Stimulated activated CD4-positive, alpha-beta T cell treated with anti-CD3 and anti-CD28 coated beads, Interleukin-15, amount 100 ng/mL, for 24 hours (primary cell): ENCODE data around the gene TIMM23.
A peak's percentile ranks its signal among the peaks of the same experiment; 100 is the strongest.
"Not testable (repeated sequence)": the region's sequence is repeated elsewhere in the genome, so short reads cannot be mapped to it uniquely, and the experiment has no call there.

Source experiments
- DNase-seq: peaks from one replicate; pipeline ENCODE4 v3.0.0-alpha.2; 2020

Gene TIMM23

DNA sequence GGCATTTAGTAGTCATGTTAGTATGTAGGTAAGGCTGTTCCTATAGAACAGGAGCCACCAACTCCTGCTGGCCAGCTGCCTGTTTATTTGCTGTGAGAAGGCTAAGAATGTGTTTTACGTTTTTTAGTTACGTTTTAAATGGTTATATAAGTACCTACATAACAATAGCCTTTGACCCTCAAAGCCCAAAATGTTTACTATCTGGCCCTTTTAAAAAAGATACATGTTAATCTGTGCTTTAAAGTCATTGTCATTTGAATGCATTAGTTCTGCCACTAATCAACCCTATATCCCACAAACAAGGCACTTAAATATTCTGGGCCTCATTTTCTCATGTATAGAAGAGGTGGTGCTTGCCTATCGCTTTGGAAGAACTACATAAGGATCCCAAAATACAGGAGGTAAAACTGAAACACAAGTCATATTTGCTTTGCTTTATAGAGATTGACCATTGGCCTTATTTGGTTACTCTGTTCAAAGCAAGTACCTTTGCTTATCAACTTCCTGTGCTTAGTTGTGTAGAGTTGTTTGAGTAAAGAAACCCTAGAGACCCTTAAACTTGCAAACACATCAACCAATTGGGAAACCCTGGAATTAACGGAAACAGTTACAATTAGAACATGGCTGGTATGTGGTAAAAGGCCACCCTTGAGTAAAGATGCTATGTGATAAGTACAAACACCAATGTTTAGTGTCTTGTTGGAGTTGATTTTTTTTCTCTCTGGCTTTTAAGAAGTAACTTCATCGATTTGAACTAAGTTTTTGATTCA, 25.9 kb downstream of the TIMM23 start:
- DNase-seq: no peak

DNA sequence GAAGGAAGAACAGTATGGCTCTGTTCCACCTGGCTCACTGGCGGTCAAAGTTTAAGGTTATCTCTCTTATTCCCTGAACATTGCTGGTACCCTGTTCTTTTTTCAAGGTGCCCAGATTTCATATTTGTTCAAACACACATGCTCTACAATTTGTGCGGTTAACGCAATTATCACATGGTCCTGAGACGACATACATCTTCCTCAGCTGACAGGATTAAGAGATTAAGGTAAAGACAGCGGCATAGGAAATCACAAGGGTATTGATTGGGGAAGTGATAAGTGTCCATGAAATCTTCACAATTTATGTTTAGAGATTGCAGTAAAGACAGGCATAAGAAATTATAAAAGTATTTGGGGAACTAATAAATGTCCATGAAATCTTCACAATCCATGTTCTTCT, 27.7 kb downstream of the TIMM23 start:
- not testable (repeated sequence) for DNase-seq

DNA sequence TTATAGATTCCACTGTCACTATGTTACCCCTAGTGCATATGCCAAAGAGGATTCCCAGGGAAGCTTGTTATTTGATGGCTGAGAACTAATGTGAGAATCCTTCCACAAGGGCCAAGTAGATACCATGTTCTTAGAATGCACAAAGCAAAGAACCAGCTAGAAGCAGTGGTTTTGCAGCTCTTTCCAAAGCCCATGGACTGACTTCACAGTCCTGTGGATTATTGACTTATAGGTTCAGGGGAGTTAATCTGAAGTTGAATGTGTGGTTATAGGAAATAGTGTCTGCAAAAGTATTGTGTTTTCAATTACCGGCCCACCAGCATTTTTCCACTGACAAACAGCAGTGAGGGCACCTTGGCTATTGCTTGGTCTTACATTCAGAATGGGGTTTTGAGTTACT, 28.2 kb downstream of the TIMM23 start:
- DNase-seq: no peak

DNA sequence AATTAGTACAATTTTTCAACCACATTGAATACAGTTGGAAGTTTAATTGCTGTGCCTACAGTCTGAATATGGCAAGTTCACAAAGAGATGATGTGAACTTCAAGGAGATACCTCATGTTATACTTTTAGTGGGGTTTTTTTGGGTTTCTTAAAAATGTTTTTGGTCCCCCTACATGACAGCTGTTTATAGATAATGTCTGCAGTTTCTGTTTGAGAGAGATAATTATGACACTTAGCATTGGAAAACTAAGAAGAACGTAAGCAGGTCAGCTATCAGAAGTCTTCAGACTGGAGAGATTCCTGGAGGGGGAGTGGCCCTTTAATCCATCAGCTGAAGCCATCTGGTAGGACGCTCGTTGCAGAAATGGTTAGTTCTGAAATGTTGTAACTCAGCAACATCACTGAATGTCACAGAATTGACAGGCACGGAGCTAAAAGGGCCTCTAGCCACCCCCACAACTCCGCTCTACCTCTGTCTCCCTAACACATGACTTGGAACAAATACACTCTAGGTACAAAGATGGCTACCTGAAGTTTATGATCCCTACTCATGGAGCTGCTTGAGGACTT, 29.0 kb downstream of the TIMM23 start:
- DNase-seq: no peak

DNA sequence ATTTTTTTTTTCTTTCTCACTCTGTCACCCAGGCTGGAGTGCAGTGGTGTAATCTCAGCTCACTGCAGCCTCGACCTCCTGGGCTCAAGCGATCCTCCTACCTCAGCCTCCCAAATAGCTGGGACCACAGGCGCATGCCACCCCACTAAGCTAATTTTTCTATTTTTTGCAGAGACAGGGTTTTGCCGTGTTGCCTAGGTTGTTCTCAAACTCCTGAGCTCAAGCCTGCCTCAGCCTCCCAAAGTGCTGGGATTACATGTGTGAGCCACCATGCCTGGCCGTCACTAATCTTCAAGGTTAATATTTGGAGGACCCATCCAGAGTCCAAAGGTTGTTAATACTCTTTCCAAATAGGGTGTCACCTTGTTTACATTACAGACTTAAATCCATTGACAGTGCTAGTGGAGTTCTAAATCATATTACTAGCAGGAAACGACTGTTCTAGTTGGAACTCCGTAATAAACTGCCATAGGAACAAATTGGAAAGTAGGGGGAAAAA, 29.9 kb downstream of the TIMM23 start:
- DNase-seq: not testable (repeated sequence)

DNA sequence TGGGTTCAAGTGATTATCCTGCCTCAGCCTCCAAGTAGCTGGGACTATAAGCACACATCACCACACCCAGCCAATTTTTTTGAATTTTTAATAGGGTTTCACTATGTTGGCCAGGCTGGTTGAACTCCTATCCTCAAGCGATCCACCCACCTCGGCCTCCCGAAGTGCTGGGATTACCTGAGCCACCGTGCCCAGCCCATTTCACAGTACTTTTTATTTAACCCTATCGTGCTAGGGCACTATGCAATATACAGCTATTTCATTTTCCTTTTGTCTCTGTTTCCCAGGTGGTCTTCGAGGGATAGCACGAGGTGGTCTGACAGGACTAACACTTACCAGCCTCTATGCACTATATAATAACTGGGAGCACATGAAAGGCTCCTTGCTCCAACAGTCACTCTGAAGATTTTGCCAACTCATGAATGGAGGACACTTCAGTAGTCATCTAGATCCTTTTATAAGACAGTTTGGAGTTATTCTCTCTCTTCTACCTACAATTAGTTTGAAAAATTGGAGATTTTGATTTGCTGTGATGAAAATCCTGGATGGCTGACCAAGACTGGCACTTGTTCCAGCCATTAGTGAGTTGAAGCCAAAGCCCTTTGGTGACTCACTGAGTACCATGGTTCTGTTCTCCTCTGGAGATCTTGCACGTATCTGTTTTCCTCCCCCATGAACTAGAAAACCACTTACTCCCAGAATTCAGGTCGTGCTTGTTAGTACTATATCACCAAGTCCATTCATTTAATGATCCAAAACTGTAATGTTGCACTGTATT, 30.8 kb downstream of the TIMM23 start:
- DNase-seq: no peak

DNA sequence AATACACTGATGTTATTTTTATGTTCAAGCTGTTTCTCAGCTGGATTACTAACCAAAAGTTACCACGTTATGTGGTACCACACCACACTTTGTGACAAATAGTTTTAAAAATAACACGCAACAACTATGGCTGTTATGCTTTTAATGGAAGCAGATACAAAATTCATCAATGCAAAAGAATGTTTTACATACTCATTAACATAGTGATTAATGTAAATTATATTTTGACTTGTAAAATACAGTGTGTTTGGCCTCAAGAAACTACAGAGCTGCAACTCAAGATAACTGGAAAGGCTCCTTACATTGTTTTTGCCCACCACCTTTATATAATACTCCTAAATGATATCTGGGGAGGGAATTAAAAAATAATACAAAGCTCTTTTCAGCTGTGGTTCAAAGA, 32.7 kb downstream of the TIMM23 start:
- DNase-seq: no peak

DNA sequence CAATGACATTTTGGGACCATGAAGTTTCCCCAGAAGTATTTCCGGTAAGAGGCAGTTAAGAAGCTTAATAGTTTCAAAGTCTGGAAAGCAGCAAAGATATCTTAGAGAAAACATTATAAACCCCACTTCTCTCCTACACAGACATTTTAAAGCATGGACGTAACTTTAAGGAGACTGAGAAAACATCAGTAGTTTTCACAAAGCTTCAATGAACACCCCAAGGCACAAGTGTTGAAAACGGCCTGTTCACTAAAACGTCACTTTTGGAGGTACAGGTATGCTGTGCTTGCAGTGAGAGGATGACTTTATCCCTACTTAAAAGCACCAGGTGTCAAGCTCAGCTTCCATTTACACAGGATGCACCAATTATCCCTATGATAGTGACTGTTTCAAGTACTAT, 33.1 kb downstream of the TIMM23 start:
- DNase-seq: no peak

DNA sequence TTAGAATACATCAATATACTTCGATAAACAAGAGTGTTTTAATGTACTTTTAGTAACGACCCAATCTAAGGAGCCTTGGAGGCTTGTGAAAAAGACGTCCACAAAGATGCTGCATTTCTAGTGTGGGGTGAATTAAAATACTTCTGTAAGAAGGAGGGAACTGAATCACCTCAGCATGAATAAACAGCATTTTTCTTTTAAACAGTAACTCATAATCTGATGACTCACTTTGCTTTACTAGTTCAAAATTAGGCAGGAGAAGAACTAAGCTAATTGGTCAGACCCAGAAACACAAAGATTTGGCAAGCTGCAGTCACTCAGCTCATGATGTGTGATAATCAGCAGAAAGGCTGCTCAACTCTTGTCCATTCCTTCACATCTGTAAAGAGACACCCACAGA, 33.9 kb downstream of the TIMM23 start:
- no peak for DNase-seq

DNA sequence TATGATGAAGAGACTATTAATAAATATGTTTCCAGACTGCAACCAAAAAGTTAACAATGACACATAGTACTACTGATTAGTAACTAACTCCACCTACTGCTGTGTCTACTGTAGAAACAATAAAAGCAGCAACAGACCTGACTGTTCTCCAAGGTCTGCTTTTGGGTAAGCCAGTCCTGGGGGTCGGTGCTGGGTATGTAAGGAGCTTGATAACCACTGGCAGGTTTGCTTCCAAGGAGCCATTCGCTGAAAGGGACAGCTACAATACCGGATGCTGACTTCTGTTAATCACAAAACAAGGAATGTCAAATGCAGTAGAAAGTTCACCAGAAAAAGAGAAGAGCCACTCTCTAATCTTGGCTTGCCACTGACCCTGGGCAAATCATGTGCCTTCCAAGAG, 40.5 kb downstream of the TIMM23 start:
- no peak for DNase-seq

DNA sequence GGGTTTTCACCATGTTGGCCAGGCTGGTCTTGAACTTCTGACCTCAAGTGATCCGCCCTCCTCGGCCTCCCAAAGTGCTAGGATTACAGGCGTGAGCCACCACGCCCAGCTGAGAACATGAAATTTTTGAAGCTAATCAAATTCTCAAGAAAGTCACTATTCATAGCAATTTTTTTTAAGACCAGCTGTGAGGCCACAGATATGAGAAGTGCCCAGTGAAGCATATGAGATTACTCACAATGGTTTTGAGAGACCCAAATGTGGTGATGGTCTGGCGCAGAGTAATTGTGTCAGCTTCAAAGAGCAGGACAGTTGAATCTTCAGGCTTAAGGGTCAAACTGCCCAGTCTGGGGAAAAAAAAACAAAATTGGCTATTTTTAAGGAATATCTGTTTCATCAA, 41.9 kb downstream of the TIMM23 start:
- no peak for DNase-seq

DNA sequence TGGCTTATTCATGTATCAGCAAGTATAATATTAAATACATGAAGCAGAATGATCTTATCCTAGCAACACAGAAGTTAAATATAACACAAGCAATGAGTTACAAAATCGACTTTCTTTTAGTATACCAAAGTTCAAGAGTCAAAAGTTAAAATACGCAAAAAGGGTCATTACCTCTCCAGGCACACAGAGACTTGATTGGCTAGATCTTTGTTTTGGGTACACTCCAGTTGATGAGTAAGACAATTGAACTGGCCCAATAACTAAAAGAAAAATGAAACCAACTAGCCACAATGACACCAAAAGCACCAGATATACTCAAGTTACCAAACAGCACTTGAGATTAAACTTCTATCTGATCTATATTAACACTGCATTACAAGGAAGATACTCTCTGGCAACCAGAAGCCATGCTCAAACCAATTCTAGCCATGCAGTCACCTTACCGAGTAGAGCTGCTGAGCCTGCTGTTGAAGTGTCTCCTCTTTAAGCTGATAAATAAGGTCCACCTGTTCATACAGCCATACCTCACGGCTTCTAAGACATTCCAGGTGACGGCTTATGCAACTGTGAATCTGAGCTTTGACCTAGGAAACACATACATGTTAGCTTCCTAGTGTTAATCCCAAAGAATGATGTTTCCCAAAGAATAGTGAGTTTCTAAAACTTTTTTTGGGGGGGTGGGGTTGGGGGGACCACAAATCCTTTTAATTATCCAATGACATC, 42.6 kb downstream of the TIMM23 start:
- no peak for DNase-seq

DNA sequence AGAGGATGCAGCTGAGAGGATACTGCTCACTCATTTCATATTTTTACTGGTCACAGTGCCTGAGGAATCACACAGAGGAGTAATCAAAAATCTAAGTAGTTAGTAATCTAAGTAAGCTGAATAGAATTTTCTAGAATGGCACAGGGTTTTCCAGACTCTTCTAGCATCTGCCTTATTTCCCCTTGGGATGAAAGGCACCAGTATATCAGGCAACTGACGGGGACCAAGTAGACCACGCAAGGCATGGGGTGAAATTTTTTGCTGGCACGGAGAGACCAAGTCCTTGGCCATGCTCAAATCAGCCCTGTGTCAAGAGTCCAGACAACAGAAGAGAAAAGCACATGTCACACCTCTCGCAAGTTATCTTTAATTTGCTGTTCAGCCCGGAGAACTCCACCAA, 43.9 kb downstream of the TIMM23 start:
- DNase-seq: no peak

DNA sequence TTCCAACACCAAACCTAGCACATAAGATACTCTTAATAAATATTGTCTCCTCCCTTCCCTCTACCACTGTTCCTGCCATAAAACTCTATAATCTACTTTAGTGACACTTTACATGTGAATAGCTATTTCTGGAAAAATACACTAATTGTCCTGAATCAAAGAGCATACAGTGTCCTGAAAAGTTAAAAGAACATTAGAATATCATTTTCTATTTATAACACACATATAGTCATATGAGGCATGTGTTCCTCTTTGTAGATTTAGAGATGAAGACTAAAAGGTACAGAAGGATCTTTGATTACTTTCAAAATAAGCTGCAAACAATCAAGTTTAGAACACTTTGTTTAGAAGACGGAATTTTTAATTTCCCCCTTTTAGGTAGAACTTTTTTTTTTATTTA, 44.5 kb downstream of the TIMM23 start:
- no peak for DNase-seq

DNA sequence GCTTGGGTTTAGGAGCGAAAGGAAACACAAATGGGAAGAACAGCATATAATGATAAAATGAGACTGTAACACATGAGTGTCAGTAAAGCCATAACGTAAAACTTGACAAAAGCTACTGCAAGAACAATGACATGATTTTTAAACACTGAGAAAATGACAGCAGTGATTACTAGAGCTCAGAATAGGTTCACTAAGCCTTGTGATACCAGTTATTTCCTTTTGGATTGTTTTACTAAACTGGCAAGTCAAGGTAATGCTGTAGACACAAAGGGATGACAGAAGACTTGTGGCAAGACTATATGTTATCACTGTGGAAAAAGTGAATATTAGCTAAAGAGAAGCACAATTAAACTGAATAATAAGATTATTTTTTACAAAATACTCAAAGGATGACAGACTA, 45.4 kb downstream of the TIMM23 start:
- no peak for DNase-seq

DNA sequence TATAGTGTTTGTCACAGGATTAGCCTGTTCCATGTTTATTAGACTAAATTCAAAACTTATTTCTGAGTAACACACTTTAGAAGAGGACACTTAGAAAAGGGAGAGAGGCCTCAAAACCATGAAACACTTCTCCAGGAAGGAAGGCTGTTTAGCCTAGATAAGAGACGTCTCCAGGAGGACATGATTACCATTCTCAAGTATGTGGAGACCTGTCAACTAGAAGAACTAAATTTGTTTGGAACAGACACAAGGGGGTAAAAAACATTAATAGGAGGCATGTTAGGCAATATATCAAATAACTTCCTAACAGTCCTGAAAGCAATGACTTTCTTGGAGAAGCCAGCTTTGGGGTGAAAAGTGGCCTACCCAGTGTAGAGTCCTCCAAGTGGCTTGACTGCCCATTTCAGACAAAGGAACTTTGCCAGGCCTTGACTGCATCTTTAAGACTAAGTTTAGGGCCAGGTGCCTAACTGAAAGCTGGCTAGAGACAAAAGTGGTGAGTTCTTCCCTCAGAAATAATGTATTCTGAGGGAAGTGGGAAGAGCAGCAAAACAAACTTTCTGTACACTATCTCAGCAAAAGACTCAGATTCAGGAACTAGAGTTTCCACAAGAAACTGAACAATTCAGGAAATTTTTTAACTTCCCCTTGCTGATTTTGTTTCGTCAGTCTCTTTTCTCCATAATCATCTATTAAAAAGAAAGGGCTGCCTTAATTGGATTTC, 46.3 kb downstream of the TIMM23 start:
- DNase-seq: no peak

DNA sequence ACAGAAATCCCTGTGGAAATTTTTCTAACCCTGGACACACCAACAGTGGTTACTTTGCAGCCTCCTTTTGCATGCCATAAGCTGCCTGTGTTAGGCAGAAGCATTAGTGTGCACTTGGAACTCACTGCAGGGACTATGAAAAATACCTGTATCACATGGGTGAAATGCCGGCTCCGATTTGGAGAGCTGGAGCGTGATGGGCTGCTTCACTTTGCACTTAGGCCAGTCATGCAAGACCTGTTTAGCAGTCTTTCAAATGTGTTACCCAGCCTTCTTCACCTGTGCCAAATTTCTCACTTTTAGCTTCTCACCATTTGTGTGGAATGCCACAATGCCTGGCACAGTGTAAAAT, 46.9 kb downstream of the TIMM23 start:
- no peak for DNase-seq

DNA sequence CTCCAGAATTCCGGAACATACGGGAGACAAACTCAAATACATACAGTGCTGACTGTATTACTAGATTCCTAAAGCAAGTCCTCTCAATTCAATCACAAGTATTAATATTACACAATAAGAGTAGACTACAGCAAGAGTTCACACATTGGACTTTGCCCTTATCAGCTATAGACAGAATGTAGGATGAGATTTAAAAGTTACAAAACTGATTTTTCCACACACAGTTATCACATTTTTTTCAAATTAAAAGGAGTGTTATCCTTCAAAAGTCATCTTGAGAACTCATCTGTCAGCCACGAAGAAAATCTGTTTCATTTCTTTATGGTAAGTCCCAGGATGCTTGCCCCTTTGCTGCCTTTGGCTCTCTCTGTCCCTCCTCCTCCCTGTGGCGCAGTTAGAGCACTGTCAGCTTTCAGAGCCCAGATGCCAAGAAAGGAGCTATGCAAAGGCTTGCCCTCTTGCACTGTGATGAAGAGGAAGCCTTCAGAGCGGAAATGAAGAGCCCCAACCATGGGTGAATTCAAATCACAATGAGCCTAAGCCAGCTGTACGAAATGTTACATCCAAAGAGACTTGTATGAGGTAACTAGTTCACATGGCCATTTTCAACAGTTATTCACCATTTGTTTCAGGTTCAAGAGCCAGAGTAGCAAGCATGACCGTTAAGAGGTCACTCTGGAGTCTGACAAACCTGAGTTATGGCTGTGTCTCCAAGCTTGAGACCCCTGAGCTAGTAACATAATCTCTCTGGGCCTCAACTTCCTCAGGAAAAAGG, 47.5 kb downstream of the TIMM23 start:
- no peak for DNase-seq

DNA sequence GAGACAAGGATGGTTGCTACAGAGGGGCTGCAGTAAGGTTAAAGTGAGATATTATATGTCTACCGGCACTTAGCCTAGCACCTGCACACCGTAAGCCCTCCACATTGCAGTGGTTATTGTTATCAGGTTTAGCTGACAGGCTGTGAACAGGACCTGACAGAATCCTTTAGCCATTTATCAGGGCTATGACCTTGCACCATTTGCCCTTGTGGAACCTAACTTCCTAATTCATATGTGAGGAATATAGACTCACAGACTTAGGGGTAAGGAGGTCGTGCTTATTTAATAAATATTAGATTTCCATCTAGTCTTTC, 48.0 kb downstream of the TIMM23 start:
- DNase-seq: no peak

DNA sequence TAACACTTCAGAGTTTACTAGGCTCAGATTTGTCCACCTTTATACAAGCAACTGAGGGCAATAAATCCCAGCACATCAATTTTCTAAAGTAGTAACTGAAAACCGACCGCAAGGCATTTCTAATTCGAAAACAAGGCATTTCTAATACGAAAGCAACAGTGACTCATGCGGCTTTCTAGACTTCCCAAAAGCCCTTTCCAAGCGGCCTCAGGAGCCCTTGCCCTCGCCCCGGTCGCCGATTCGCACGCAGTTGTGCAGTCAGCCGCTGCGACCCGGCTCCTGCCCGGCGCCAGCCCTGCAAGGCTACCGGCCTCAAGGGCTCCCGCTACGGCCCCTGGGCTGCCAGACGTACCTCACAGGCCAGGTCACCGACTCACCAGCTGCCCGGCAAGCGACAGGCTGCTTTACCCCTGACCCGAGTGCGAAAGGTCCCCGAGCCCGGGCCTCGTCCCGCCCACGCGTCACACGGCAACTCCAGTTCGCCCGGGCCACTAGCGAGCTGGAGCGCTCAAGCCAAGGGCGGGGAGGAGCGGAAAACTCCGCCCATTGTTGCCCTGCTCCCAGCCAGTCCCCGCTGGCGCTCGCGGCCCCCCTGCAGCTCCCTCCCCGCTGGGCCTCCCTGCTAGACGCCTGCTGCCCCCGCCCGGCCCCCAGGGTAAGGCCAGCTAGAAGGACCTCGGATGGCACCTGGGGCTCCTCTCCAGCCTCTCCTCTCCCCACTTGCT, 50.9 kb downstream of the TIMM23 start:
- DNase-seq: peak; percentile 91

DNA sequence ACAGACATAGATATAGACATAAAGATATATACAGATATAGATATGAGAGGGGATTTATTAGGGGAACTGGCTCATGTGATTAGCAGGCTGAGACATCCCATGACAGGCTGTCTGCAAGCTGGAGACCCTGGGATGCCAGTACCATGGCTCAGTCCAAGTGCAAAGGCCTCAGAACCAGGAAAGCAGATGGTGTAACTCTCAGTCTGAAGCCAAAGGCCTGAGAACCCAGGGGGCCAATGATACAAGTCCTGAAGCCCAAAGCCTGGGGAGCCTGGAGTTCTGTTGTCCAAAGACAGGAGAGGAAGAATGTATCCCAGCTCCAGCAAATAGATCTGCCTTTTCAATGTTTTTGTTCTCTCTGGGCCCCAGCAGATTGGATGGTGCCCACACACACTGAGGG, 52.7 kb downstream of the TIMM23 start:
- DNase-seq: no peak
